Liver (tissue), 9 donors: ENCODE data around the gene RARRES1. TPM values are rescaled to one million over a fixed set of nuclear protein-coding genes. Genes with fewer than 3 reads are reported as not detected.

Experiments
- DNase-seq: peaks from one replicate; pipeline ENCODE4 v3.0.0-alpha.2; 2017; ENCODE audit warnings: low spot score
- H3K27ac ChIP-seq, 2 donors: one replicate each; pipeline ENCODE4 v1.7.0; 2013; ENCODE audit warnings: inconsistent platforms in 2 of 2, low read length in 2 of 2, control low read depth in 1 of 2, low read depth in 1 of 2, mild to moderate bottlenecking in 1 of 2
- H3K27me3 ChIP-seq, 4 donors: one replicate each; pipeline versions ENCODE4 v1.6.1 to v1.7.0; 2013; ENCODE audit warnings: low read length in 3 of 4, inconsistent platforms in 1 of 4, mild to moderate bottlenecking in 1 of 4, moderate library complexity in 1 of 4; ENCODE audit not compliant: control insufficient read depth in 4 of 4, insufficient read depth in 4 of 4
- H3K36me3 ChIP-seq, 4 donors: one replicate each; pipeline versions ENCODE4 v1.6.1 to v1.7.0; 2013; ENCODE audit warnings: low read length in 3 of 4, mild to moderate bottlenecking in 3 of 4, low read depth in 1 of 4, moderate library complexity in 1 of 4; ENCODE audit not compliant: control insufficient read depth in 4 of 4, insufficient read depth in 3 of 4
- H3K4me1 ChIP-seq, 4 donors: one replicate each; pipeline versions ENCODE4 v1.6.1 to v1.7.0; 2013; ENCODE audit warnings: low read length in 3 of 4, mild to moderate bottlenecking in 3 of 4, moderate library complexity in 1 of 4; ENCODE audit not compliant: control insufficient read depth in 4 of 4, insufficient read depth in 4 of 4
- H3K4me3 ChIP-seq, 3 donors: one replicate each; pipeline versions ENCODE4 v1.6.1 to v1.7.0; 2013; ENCODE audit warnings: low read length in 3 of 3, control low read depth in 1 of 3, low read depth in 1 of 3, mild to moderate bottlenecking in 1 of 3
- H3K9ac ChIP-seq, 2 donors: one replicate each; pipeline ENCODE4 v1.7.0; 2013; ENCODE audit warnings: low read length in 2 of 2, mild to moderate bottlenecking in 2 of 2, moderate library complexity in 2 of 2, control low read depth in 1 of 2, low read depth in 1 of 2
- H3K9me3 ChIP-seq, 4 donors: one replicate each; pipeline versions ENCODE4 v1.6.1 to v1.7.0; 2013; ENCODE audit warnings: low read length in 3 of 4; ENCODE audit not compliant: control insufficient read depth in 4 of 4
- ATF3 ChIP-seq: IDR thresholded peaks from 2 replicates; pipeline ENCODE4 v1.6.1; 2016; ENCODE audit warnings: antibody characterized with exemption
- CTCF ChIP-seq: fragments of 150-350 bp; IDR thresholded peaks from 2 replicates; pipeline ENCODE4 v1.5.1; 2017; ENCODE audit warnings: improper control_type of control experiment, low read depth, low read length; ENCODE audit not compliant: missing input control
- EGR1 ChIP-seq, 2 donors: IDR thresholded peaks; 2 replicates each; pipeline ENCODE4 v1.6.1; 2016 to 2018; ENCODE audit warnings: antibody characterized with exemption in 2 of 2, low read depth in 2 of 2
- FOXA1 ChIP-seq: IDR thresholded peaks from 2 replicates; pipeline ENCODE4 v1.6.1; 2016; ENCODE audit warnings: antibody characterized with exemption
- GABPA ChIP-seq, 2 donors: IDR thresholded peaks in 1 of 2; conservative IDR thresholded peaks in 1 of 2; 2 replicates each; pipeline ENCODE4 v1.6.1; 2016; ENCODE audit warnings: antibody characterized with exemption in 2 of 2, mild to moderate bottlenecking in 1 of 2, moderate library complexity in 1 of 2
- JUND ChIP-seq, 2 donors: IDR thresholded peaks; 2 replicates each; pipeline ENCODE4 v1.6.1; 2016; ENCODE audit warnings: antibody characterized with exemption in 2 of 2
- NR2F2 ChIP-seq: IDR thresholded peaks from 2 replicates; pipeline ENCODE4 v1.6.1; 2016; ENCODE audit warnings: antibody characterized with exemption
- RAD21 ChIP-seq, 2 donors: IDR thresholded peaks; 2 replicates each; pipeline ENCODE4 v1.6.1; 2016; ENCODE audit warnings: antibody characterized with exemption in 2 of 2, mild to moderate bottlenecking in 2 of 2
- REST ChIP-seq: IDR thresholded peaks from 2 replicates; pipeline ENCODE4 v1.6.1; 2016; ENCODE audit warnings: antibody characterized with exemption, mild to moderate bottlenecking
- SP1 ChIP-seq: IDR thresholded peaks from 2 replicates; pipeline ENCODE4 v1.6.1; 2018; ENCODE audit warnings: antibody characterized with exemption, mild to moderate bottlenecking
- TAF1 ChIP-seq: conservative IDR thresholded peaks from 2 replicates; pipeline ENCODE4 v1.6.1; 2016; ENCODE audit warnings: antibody characterized with exemption, mild to moderate bottlenecking
- YY1 ChIP-seq: IDR thresholded peaks from 2 replicates; pipeline ENCODE4 v1.6.1; 2016; ENCODE audit warnings: antibody characterized with exemption, mild to moderate bottlenecking
- ZBTB33 ChIP-seq: IDR thresholded peaks from 2 replicates; pipeline ENCODE4 v1.6.1; 2016; ENCODE audit warnings: antibody characterized with exemption
- WGBS: extraction: QIAGEN DNeasy Blood & Tissue Kit; methylation state at CpG from one replicate; pipeline ENCODE4 v1.1.7; 2013; 5-methylcytosine and 5-hydroxymethylcytosine counted together
- polyA plus RNA-seq, 2 donors: library from polyadenylated mRNA; stranded (reverse) in 1 of 2; unstranded in 1 of 2; fragments of 200-250 nt in 1 of 2; fragments of >200 nt in 1 of 2; fragmentation: Nextera tagmentation in 1 of 2; extraction: Ambion mirVana in 1 of 2; gene quantifications; one replicate each; pipeline versions ENCODE4 v1.2.1 to v1.2.3, GENCODE V29; 2013 to 2015
- total RNA-seq, 2 donors: library from RNA; depleted of rRNA; stranded (reverse); fragments of >200 nt; gene quantifications; one replicate each; pipeline ENCODE4 v1.2.3, GENCODE V29; 2014
- TF ChIP-seq, protein P1 (sequence below): IDR thresholded peaks from 2 replicates; pipeline ENCODE4 v1.6.1; 2016; ENCODE audit warnings: antibody characterized with exemption
- donor health status: healthy.
- donor health status: healthy.
- donor health status: healthy.
- donor health status: healthy.
- donor health status: healthy.

Gene RARRES1
- total and polyA plus RNA-seq, 4 donors = 0.92 to 6.9 (median 2.4) TPM

DNA sequence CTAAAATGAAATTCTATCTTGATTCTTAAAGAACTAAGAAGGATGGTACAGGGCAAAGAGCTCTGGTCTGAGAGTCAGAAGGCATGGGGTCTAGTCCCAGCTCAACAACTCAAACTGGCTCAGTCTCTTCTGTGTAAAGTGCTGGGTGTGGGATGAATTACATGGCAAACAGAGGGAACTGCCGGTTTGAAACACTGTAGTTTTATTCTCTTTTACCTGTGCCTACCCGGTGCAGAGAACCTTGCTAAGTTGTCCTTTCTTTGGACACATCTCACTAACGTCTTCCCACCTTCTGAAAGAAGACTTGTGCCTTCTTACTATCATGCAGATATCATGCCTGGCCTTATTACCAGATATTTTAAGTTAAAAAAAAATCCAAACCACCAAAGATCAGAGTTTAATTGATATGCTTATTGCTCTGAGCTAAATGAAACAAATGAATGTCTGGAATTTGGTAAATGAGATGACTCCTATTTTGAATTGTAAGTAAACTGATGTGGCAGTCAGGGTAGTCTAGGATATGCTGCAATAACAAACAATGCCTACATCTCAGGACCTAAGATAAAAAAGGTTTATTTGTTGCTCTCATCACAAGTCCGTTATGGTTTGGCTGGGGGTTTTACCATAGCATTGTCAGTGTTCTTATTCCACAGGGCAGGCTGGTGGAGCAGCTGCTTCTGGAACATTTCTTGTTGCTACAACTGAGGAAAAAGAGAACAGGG is 12.5 kb upstream of the RARRES1 start:
- no peaks in the 10 kb centered on the region for H3K4me1 ChIP-seq
- no peak overlapping the region for H3K27ac ChIP-seq
- no peak for DNase-seq
- no peak overlapping the region for H3K9ac ChIP-seq
- TF ChIP-seq NR2F2 = no peak
- TF ChIP-seq CTCF = no peak
- no peak overlapping the region for H3K4me3 ChIP-seq
- 91% methylated on average over 4 of the region's 4 CpGs for WGBS
- no peaks in the 10 kb centered on the region for H3K27me3 ChIP-seq
- no peaks in the 10 kb centered on the region for H3K36me3 ChIP-seq
- H3K9me3 ChIP-seq = no peaks in the 10 kb centered on the region

DNA sequence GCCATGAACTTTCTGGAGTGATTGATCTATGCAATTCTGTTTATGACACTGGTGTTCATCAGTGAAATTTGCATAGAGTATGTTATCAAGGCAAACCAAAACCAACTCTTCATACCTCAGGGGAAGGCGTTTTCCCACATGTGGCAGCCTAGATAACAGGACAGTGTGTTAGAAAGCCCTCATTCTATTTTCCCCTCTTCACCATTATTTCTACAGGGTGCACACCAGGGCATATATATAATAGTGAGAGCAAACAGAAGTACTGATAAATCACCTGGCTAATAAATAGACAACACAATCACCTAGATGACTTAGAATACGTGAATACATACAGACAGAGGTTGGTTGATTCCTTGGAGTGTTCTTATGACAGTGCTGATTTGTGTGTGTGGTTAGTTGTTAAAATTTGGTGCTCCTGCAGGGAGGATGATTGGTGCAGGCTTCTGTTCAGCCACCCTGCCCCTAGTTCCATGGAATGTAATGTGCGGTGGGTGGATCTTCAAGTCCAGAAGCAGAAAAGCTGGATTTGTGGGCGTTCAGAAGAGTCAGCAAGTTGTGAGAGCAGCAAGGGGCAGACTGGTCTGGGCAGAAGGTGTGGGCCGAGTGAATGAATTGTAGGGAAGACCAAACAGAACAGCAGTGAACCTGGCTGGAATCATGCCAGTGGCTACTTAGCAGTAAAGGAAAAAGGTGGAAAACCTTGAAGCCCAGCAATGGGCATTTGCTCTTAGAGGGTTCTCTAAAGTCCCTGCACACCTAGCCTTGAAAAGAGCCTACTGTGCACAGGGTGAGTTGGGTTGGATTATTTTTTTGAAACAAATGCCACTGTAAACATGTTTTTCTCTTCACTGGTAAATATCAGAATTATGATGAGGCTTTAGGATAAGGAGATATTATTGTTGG is 11.7 kb upstream of the RARRES1 start:
- no peak overlapping the region for H3K9ac ChIP-seq
- no peaks in the 10 kb centered on the region for H3K27me3 ChIP-seq
- no peaks in the 10 kb centered on the region for H3K4me1 ChIP-seq
- H3K27ac ChIP-seq = no peak overlapping the region
- no peak for TF ChIP-seq CTCF
- no peak for TF ChIP-seq FOXA1
- TF ChIP-seq SP1 = no peak
- TF ChIP-seq ATF3 = no peak
- TF ChIP-seq TAF1 = no peak
- no peak for TF ChIP-seq JUND (IDR thresholded peaks at IDR 0.05)
- no peak for TF ChIP-seq RAD21 (IDR thresholded peaks at IDR 0.05)
- TF ChIP-seq EGR1 (IDR thresholded peaks at IDR 0.05; ENCODE audit: low read depth in 2 of 2) = no peak
- TF ChIP-seq REST = no peak
- TF ChIP-seq, protein P1, sequence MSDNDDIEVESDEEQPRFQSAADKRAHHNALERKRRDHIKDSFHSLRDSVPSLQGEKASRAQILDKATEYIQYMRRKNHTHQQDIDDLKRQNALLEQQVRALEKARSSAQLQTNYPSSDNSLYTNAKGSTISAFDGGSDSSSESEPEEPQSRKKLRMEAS = no peak
- TF ChIP-seq ZBTB33 = no peak
- no peak for TF ChIP-seq YY1
- no peak for TF ChIP-seq GABPA (IDR thresholded peaks at IDR 0.05 in 1 of 2, conservative IDR thresholded peaks at IDR 0.05 in 1 of 2)
- no peak overlapping the region for H3K4me3 ChIP-seq
- DNase-seq = peak; percentile 51
- WGBS = 90% methylated on average over 5 of the region's 5 CpGs
- no peaks in the 10 kb centered on the region for H3K36me3 ChIP-seq
- no peaks in the 10 kb centered on the region for H3K9me3 ChIP-seq
